Ishikawa (cell line): ENCODE results near the gene CASK.

ENCODE experiments used
- EP300 ChIP-seq: IDR thresholded peaks from 2 replicates; pipeline ENCODE4 v1.6.1; 2012; ENCODE audit warnings: borderline replicate concordance
- RAD21 ChIP-seq: IDR thresholded peaks from 2 replicates; pipeline ENCODE4 v1.6.1; 2012; ENCODE audit warnings: low read depth
- TAF1 ChIP-seq: IDR thresholded peaks from 2 replicates; pipeline ENCODE4 v1.6.1; 2012; ENCODE audit warnings: low read depth, mild to moderate bottlenecking
- TCF12 ChIP-seq: IDR thresholded peaks from 2 replicates; pipeline ENCODE4 v1.6.1; 2012; ENCODE audit warnings: low read depth
- TEAD4 ChIP-seq: IDR thresholded peaks from 2 replicates; pipeline ENCODE4 v1.6.1; 2012
- ZBTB7A ChIP-seq: IDR thresholded peaks from 2 replicates; pipeline ENCODE4 v1.6.1; 2012; ENCODE audit warnings: low read depth
- TF ChIP-seq, protein P1 (sequence below): IDR thresholded peaks from 2 replicates; pipeline ENCODE4 v1.6.1; 2012
- TF ChIP-seq, protein P2 (sequence below): IDR thresholded peaks from 2 replicates; pipeline ENCODE4 v1.6.1; 2012; ENCODE audit warnings: low read depth, mild to moderate bottlenecking

DNA sequence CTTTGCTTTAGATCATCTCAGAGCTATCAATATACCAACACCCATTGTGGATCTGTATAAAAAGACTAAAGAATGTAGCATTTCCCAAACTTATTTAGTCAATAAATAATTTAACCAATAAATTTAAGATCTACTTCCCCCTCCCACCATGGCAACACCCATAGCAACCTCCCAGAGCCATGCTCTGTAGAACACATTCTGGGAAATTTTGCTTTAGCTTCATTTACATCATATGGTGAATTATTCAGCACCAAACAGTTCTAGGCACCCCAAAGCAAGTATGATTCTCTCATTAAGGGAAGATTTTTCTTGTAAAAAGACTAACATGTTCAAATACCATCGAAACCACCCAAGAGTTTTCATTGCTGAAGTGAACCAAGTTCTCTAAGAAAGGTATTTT is 315.1 kb downstream of the CASK start:
- no peak for TF ChIP-seq EP300
- TF ChIP-seq TEAD4 = no peak
- no peak for TF ChIP-seq RAD21
- TF ChIP-seq, protein P1, sequence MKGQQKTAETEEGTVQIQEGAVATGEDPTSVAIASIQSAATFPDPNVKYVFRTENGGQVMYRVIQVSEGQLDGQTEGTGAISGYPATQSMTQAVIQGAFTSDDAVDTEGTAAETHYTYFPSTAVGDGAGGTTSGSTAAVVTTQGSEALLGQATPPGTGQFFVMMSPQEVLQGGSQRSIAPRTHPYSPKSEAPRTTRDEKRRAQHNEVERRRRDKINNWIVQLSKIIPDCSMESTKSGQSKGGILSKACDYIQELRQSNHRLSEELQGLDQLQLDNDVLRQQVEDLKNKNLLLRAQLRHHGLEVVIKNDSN = no peak
- TF ChIP-seq TCF12 = no peak
- no peak for TF ChIP-seq ZBTB7A
- no peak for TF ChIP-seq TAF1
- TF ChIP-seq, protein P2, sequence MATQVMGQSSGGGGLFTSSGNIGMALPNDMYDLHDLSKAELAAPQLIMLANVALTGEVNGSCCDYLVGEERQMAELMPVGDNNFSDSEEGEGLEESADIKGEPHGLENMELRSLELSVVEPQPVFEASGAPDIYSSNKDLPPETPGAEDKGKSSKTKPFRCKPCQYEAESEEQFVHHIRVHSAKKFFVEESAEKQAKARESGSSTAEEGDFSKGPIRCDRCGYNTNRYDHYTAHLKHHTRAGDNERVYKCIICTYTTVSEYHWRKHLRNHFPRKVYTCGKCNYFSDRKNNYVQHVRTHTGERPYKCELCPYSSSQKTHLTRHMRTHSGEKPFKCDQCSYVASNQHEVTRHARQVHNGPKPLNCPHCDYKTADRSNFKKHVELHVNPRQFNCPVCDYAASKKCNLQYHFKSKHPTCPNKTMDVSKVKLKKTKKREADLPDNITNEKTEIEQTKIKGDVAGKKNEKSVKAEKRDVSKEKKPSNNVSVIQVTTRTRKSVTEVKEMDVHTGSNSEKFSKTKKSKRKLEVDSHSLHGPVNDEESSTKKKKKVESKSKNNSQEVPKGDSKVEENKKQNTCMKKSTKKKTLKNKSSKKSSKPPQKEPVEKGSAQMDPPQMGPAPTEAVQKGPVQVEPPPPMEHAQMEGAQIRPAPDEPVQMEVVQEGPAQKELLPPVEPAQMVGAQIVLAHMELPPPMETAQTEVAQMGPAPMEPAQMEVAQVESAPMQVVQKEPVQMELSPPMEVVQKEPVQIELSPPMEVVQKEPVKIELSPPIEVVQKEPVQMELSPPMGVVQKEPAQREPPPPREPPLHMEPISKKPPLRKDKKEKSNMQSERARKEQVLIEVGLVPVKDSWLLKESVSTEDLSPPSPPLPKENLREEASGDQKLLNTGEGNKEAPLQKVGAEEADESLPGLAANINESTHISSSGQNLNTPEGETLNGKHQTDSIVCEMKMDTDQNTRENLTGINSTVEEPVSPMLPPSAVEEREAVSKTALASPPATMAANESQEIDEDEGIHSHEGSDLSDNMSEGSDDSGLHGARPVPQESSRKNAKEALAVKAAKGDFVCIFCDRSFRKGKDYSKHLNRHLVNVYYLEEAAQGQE = no peak
